Right renal cortex interstitium (tissue), 3 donors: Measurements from ENCODE around the gene SP6. TPM values are rescaled to one million over a fixed set of nuclear protein-coding genes. Genes with fewer than 3 reads are reported as not detected.
A peak's percentile ranks its signal among the peaks of the same experiment; 100 is the strongest.

Experiments used
- DNase-seq, 3 donors: peaks; one replicate each; pipeline ENCODE4 v3.0.0-alpha.2; 2013; ENCODE audit warnings: low read depth in 3 of 3, low spot score in 2 of 3
- polyA plus RNA-seq, 3 donors: library from polyadenylated mRNA; unstranded; fragments of 120-200 nt; gene quantifications; one replicate each; pipeline ENCODE4 v1.2.1, GENCODE V29; 2013; ENCODE audit not compliant: insufficient read length in 3 of 3

Gene SP6
- polyA plus RNA-seq, 3 donors: 2.4 to 2.9 (median 2.6) TPM

- DNase-seq: no peak
Measured at GRCh38 chr17:47879776-47880454, 29.0 kb upstream of the SP6 start.

- no peak for DNase-seq
Measured at GRCh38 chr17:47879028-47879585, 28.1 kb upstream of the SP6 start.

GRCh38 chr17:47878203-47879027 is 27.5 kb upstream of the SP6 start:
- DNase-seq: no peak

- DNase-seq: peak in 1 of 3 donors; percentile 71
Measured at GRCh38 chr17:47877368-47878034, 26.5 kb upstream of the SP6 start.

- DNase-seq: no peak
Measured at GRCh38 chr17:47875011-47875985, 24.3 kb upstream of the SP6 start.

- DNase-seq: no peak
Measured at GRCh38 chr17:47873200-47874090, 22.5 kb upstream of the SP6 start.

- DNase-seq: no peak
Measured at GRCh38 chr17:47872651-47873161, 21.7 kb upstream of the SP6 start.

- no peak for DNase-seq
Measured at GRCh38 chr17:47872019-47872650, 21.2 kb upstream of the SP6 start.

GRCh38 chr17:47871048-47871447 is 20.1 kb upstream of the SP6 start:
- DNase-seq: no peak

GRCh38 chr17:47870056-47870455 is 19.1 kb upstream of the SP6 start:
- no peak for DNase-seq

- no peak for DNase-seq
Measured at GRCh38 chr17:47869114-47869513, 18.2 kb upstream of the SP6 start.

GRCh38 chr17:47867813-47868533 is 17.0 kb upstream of the SP6 start:
- no peak for DNase-seq

GRCh38 chr17:47866941-47867340 is 16.0 kb upstream of the SP6 start:
- no peak for DNase-seq

GRCh38 chr17:47864791-47865216 is 13.8 kb upstream of the SP6 start:
- DNase-seq: no peak

GRCh38 chr17:47862621-47863440 is 11.9 kb upstream of the SP6 start:
- no peak for DNase-seq

GRCh38 chr17:47860386-47860785 is 9.4 kb upstream of the SP6 start:
- no peak for DNase-seq
